D341Med (cell line): ENCODE measurements around the gene PTPRE.

Experiments
- DNase-seq: peaks from one replicate; pipeline ENCODE4 v3.0.0; 2012; ENCODE audit warnings: low spot score

Gene PTPRE

DNA sequence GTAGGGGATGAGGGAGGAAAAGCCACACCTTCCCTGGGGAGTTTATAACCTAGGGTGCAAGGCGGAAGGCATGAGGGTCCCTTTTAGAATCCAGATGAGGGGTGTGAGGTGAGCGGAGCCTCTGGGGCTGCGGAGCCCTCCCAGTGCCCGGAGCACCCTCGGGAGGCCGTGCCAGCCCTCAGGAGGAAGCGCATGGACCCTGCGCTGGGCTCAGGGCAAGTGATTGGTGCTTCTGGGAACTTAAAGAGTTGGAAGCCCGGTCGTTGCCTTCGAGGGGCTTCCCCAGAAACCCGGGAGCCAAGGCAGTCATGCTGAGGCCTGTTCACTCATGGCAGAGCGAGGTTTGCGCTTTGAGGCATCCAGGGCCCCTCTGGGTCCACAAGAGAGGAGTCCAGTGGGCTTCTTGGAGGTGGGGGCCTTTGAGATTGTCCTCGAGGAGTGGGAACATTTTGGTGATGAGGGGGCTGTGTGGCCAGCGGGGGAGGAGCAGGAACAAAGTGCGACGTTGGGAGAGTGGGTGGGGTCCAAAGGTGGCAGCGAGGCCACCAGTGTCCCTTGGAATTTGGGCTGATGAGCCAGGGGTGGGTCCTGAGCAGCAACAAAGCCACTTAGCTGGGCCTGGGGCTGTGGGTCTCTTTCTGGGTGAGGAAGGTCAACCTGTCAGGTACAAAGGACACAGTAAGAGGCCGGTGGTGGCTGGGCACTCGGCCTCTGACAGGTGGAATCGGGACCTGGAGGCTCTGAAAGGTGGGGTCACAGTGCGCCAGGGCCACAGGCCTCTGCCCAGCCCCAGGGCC lies 139.5 kb downstream of the PTPRE start:
- no peak for DNase-seq

DNA sequence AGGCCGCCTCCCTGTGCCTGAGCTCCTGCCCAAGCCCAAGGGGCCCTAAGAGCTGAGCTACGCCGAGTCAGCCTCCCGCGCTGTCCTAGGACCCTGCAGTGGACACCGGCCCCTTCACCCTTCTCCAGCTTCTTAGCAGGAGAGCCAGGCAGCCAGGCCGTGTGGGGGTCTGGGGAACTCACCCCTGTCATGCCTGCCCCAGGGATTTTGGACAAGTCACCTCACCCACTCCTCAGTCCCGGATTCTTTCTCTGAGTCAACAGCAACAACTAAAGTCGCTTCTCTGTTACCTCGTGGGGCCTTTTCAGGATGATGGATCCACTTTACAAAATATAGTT lies 140.0 kb downstream of the PTPRE start:
- no peak for DNase-seq

DNA sequence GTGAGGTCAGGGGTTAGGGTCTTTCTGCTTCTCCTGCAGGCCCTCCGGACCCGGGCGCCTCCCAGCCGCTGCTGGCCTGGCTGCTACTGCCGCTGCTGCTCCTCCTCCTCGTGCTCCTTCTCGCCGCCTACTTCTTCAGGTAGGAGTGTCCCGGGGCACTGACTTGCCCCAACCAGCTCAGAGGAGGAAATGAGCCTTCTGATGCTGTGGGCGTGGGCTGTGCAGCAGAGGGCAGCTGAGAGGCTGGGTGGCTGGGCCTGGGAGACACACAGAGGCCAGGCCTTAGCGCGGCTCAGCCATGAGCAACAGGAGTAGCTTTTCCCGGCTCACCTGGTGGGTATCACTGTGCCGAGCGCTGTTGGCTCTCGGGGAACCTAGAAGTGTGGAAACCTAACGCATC lies 140.4 kb downstream of the PTPRE start:
- DNase-seq: peak; percentile 48

DNA sequence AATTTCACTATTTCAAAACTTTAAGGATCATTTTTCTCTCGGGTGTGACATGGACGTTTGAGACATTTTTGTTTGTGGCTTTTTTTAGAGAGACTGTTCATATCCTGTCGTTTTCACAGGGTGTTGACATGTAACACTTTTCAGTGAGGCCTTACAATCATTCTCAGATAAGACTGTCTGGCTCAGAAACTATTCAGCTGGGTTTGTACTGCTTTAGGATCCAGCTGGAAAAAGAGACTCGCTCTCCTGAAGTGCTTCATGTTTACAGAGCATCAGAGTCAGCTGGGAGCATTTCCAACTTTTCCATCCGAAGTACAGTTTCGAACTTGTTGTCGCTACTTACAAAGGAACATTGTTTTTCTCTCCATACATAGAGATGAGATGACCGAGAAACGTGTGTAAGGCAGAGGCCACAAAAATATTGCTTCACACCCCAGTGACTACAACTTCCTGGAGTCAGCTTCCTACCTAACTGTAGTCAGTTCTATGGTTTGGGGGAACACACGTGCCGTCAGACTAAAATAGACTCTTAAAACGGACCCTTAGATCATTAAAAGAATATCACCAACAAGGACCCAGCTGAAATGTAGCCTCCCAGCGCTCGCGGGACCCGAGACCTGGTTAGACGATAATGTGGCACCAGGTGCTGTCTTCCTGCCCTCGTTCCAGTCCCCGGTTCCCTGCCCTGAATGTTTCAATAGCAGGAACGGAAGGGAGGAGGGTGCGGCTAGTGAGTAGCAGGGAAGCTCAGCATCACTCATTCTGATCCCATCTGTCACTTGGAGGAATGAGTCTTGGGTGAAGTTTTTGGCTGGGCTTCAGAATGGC lies 141.3 kb downstream of the PTPRE start:
- DNase-seq: no peak

DNA sequence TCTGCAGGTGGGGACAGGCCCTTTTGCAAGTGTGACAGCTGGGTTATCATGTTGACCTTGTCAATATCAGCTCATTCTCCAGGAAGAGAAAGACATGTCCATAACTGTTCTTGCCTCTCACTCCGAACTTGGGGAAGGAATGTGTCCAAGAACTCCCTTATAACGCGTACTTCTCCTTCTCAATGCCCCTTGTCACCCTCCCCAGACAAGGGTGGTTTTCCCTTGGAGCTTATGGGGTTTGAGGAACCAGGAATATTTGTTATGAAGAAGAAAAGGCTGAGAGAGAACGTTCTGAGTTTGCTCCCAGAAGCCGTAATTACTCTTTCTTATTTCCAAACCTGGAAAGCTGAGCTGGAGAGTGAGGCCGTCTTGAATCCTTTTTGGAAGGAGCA lies 141.9 kb downstream of the PTPRE start:
- DNase-seq: no peak

DNA sequence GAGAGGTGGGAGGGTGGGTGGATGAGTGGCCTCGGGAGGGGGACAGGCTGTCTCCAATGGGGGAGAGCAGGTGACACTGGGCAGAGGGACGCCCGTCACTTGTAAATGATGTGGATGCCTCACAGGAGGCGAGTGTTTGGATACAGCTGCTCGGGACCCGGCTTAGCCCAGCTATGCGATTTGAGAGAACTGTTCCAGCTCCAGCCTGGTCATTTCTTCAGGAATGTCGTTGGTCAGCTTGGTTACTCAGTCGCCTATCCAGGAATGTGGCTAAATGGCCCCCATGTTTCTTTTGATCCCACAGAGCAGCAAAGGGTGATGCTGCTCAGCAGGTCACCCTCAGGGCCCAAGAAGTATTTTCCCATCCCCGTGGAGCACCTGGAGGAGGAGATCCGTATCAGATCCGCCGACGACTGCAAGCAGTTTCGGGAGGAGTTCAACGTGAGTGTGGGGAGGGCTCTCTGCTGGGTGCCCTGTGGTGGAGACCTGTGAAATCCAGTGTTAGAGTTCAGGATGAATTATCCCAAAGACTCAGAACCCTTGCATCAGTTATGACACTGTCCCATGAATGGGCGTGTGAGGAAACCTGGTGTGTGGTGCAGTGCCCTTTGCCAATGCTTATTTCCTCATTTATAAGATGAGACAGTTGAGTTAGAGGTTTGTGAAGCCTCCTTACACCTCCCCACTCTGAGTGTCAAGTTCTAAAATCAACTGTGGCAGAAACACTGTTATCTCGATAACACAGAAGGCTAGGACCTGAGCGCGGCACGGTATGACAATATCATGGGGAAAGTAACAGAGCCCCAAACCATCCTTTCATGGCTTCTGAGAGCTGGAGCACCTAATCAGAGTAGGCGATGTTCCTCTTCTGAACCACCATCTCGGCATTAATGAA lies 142.6 kb downstream of the PTPRE start:
- DNase-seq: no peak

DNA sequence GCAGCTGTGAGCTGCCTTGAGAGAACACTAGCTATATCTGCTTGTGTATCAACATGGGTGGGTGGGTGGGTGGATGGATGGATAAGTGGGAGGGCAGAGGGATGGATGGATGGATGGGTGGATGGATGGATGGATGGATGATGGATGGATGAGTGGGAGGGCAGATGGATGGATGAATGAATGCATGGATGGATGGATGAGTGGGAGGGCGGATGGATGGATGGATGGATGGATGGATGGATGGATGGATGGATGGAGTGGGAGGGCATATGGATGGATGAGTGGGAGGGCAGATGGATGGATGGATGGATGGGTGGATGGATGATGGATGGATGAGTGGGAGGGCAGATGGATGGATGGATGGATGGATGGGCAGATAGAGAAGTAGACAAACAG lies 143.2 kb downstream of the PTPRE start:
- DNase-seq: no peak

DNA sequence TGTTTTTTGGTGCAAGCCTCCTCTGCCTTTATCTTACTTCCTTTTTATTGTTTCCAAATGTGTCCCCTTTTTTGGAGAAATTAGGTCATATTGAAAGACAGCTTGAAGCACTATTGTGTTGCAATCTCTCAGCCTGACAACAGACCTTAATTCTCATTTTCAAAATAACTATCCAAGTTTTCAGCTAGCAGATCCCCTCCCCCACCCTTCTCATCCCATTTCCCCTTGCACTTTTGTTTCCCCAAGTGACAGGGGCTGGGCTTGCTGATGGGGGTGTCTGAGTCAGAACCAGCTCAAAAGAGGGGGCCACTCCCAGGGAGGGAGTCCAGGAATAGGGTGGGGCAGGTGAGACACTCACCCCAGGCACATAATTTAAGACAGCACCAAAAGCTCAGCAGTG lies 144.0 kb downstream of the PTPRE start:
- no peak for DNase-seq

DNA sequence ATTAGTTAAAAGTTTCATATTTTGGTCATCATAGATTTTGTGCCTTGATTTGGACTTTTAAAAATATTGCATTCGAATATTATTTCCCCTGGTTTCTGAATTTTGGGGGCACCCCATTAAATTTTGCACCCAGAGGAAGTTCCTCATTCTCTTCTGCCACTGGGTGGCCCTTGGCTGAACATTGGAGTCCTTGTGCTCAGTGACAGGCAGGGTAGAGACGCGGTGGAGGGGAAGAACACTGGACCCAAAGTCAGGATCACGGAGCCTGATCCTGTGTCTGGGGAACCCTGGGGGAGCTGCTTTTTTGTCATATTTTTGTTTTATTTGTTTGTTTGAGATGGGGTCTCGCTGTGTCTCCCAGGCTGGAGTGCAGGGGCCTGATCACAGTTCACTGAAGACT lies 144.6 kb downstream of the PTPRE start:
- no peak for DNase-seq

DNA sequence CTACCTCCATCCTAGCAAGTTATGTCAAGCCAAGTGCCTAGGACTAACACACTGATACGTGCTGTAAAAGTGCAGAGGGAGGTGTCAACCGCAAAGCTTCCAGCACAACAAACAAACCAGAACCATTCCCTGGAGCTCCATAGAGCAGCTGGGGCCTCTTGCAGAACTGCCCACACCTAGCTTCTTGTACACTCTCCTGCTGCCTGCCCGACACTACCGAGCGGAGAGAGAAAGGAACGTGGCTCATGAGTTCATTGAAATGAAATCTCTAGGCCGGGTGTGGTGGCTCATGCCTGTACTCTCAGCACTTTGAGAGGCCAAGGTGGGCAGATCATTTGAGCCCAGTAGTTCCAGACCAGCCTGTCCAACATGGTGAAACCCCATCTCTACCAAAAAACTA lies 145.8 kb downstream of the PTPRE start:
- DNase-seq: no peak

DNA sequence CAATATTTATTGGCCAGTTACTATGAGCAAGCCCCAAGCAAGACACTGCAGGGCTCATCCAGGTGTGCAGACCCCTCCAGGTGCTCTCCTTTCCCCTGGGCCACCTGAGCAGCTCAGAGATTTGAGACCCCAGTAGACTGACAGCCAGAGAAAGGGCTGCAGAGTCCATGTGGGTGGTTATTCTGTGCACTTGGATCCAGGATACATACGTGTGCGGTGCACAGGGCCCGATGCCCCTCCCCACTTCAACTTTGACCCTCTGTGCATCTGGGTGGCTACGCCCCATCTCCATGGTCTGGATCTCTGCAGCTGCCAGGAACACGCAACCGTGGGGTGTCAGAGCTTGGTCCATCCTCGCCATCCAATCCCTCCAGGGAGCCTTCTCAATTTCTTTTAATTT lies 146.5 kb downstream of the PTPRE start:
- no peak for DNase-seq

DNA sequence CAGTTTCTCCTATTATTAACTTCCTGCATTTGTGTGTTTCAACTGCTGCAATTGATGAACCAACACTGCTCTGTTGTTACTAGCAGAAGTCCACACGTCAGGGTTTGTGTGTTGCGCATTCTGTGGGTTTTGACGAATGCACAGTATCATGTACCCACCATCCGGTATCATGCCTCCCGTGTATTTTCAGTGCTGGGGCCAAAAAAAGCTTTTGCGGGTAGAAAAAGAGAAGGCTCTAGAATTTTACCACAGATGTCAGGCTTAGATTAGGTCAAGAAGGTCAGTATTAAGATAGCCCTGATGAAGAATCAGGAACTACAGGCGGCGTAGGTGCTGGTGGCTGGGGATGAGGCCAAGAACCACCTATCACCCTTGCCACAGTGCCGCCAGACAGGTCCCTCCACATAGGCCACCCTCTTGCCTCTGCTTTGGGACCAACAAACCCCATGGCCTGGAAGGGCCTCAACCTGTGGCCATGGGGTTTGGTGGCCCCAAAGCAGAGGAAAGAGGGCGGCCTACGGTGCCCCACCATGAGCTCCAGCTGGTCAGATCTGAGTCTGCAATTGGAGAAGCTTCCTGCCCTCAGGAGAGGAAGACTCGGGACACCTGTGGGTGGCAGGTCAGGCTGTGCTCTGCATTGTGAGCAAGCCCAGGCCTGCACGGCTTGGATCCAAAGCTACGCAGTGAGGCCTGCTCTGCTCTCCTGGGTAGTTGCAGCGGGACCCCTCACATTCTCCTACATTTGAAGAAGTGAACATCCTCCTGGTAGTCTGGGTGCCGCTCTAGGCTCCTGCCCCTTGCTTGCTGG lies 147.5 kb downstream of the PTPRE start:
- no peak for DNase-seq

DNA sequence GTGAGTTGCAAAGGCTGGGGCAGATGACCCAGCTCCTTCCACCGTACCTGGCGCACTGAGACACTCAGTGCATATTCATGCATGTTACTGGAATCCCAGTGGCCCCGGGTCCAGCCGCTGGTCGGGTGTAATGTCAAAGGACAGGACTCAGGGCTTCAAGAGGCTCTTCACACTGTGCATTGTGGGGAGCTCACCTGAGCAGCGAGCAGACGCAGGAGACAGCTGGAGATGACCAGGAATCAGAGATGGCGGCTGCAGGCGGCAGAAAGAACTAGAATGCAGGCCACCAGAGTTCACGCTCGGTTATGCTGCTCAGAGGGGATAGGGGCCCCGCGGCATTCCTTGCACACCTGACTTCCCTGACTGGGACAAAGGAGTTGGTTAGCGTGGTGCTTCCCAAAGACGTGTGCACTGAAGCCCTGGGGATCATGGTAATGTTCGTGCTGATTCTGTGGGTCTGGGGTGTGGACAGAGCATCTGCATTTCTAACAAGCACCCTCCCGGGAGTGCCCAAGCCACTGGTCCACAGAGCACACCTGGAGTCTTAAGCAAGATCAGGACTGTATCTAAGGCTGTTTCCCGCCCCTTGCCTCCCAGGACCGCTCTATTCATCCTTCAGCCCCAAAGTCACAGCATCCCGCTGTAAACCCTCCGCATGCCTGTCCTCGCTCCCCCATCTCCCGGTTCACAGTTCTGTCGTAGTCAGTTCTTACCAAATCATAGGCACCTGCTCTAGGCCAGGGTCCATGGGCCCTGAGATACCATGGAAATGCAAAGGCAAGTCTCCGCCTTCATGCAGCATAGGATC lies 148.4 kb downstream of the PTPRE start:
- no peak for DNase-seq

DNA sequence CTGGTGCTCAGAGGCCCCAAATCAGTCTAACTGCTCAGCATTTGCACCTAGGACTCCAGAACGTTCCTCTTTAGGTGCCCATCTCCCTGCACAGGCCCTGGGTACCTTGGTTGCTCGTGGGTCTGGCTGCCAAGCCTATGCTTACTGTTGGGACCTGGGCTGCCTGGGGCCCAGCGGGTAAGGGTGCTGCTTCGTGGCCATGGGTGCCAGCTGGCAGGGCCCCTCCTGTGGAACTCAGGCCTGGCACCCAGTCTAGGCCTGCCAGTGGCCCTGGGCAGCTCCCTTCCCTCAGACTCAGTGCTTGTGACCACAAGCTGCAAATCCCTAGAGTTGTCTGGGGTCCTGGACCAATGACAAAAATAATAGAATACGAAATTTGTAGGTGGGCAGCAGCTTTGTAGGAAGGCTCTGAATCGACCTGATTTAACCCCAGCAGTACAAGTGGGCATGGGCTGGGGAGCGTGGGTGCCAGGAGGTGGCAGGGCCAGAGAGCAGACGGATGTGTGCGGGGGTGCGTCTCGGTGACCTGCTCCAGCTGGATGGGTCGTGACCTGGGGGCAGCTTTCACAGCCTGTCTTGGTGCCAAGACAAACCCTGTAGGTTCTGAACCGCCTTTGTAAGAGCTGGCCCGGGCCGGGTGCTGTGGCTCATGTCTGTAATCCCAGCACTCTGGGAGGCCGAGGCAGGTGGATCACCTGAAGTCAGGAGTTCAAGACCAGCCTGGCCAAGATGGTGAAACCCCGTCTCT lies 149.6 kb downstream of the PTPRE start:
- DNase-seq: no peak

DNA sequence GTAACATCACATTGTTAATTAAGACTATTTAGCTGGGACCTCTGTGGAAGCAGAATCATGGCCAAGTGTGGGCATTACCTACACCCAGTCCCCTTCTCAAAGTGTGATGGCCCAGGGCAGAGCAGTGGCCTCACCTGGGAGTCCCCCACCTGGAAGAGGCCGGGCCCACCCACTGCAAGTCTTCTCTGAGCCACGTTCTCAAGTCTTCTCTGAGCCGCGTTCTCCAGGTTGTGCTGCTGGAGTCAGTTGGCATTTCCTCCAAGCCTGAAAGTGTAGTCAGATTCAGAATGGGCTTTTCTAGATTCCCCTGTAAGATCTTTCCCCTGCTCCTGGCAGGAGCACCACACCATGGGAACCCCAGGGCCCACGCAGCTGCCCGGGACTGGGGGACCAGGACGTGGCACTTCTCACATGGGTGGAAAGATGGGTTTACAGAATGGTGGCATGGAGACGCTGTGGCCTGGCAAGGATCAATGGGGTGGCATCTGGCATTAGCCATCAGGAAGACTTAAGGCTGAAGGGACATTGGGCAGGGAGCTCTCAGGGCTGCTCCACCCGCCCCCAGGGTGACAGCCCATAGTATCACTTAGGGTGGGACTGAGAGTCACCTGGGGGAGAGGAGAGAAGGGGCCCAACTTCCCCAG lies 151.3 kb downstream of the PTPRE start:
- no peak for DNase-seq

DNA sequence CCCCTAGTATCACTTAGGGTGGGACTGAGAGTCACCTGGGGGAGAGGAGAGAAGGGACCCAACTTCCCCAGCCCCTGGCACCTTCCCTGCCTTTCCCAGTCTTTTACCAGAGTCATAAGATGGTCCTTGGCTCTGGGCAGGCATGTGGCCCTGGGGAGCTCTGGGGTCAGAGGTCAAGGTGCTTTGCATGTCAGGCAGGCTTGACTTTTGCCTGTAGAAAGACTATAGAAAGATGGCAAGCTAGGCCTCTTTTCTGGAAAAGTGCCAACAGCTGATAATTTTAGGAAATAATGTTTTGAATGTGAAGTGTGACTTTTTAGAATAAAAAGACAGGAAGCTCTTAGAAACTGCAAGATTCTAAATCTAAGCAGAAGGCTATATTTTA lies 151.8 kb downstream of the PTPRE start:
- DNase-seq: no peak

DNA sequence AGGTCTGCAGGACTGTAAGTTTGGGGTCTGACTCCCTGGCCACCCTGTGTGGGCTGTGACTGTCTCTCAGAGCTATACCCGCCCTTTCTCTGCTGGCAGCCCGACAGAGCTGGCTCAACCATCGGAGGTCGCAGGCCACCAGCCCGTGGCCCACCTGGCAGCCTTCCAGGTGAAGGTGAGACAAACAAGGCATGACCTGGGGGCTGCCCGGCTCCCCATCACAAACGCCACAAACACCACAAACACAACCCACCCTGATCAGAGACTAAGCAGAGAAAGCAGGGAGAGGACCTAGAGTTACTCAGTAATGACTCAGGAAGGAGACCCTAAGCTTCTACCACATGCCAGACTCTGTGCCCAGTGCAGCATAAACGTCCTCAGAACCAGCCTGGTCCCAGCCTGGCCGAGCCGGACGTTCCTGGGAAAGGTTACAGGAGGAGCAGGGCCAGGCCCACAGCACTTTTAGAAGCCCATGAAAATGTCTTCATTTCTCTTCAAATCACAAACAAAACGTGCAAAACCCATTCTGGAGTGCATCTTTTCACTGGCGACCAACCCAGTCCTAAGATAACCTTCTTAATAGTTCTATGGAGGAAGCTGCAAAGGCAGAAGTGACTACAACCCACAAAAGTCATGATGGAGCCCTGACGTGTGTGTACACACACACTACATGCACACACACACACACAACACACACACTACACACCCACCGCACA lies 152.5 kb downstream of the PTPRE start:
- DNase-seq: no peak

DNA sequence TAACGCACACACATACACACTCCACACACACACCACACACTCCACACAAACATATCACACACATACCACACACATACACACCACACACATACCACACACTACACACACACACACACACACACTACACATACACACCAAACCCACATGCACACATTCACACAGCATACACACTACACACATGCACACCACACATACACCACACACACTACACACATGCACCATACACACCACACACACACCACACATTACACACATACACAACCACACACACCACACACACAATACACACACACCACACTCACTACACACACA lies 153.0 kb downstream of the PTPRE start:
- DNase-seq: no peak
